ENCODE data around the gene EPO.
"Not testable (repeated sequence)": the region's sequence is repeated elsewhere in the genome, so short reads cannot be mapped to it uniquely, and the experiment has no call there.

Gene EPO

GRCh38 chr7:100705753-100706671 lies 14.3 kb upstream of the EPO start, which contains the start of gene POP7:
POP7 (plus strand) TSS chr7:100706121; CDS start chr7:100706831, 710 bp downstream.
- DNase-seq, result peak; percentile 99

- no peak for DNase-seq
Measured at GRCh38 chr7:100706672-100707311, 13.5 kb upstream of the EPO start.

GRCh38 chr7:100708395-100708794 lies 11.9 kb upstream of the EPO start:
- DNase-seq, result no peak

- DNase-seq, result no peak
Measured at GRCh38 chr7:100710452-100710851, 9.8 kb upstream of the EPO start.

GRCh38 chr7:100711369-100711768 lies 8.9 kb upstream of the EPO start:
- DNase-seq, result no peak

- no peak for DNase-seq
Measured at GRCh38 chr7:100714725-100715124, 5.5 kb upstream of the EPO start.

GRCh38 chr7:100717073-100717472 lies 3.2 kb upstream of the EPO start:
- DNase-seq, result not testable (repeated sequence)

- DNase-seq, result no peak
Measured at GRCh38 chr7:100719523-100720278, 567 bp upstream of the EPO start.

- no peak for DNase-seq
Measured at GRCh38 chr7:100720671-100721504, 620 bp downstream of the EPO start.

GRCh38 chr7:100721505-100721812 lies 1.2 kb downstream of the EPO start:
- no peak for DNase-seq

GRCh38 chr7:100722480-100723212 lies 2.4 kb downstream of the EPO start:
- DNase-seq, result no peak

GRCh38 chr7:100723732-100724275 lies 3.5 kb downstream of the EPO start:
- DNase-seq, result no peak

- not testable (repeated sequence) for DNase-seq
Measured at GRCh38 chr7:100724364-100724763, 4.1 kb downstream of the EPO start.

GRCh38 chr7:100726996-100727761 lies 6.9 kb downstream of the EPO start:
- DNase-seq, result no peak

GRCh38 chr7:100728196-100728595 lies 7.9 kb downstream of the EPO start:
- no peak for DNase-seq

- DNase-seq, result no peak
Measured at GRCh38 chr7:100730136-100730800, 10.0 kb downstream of the EPO start.

- DNase-seq, result no peak
Measured at GRCh38 chr7:100731937-100732636, 11.8 kb downstream of the EPO start.

- DNase-seq, result no peak
Measured at GRCh38 chr7:100735730-100736129, 15.5 kb downstream of the EPO start.

- no peak for DNase-seq
Measured at GRCh38 chr7:100736671-100737070, 16.4 kb downstream of the EPO start.

- DNase-seq, result no peak
Measured at GRCh38 chr7:100739934-100740333, 19.7 kb downstream of the EPO start.

Measured in activated naive CD4-positive, alpha-beta T cell treated with anti-CD3 and anti-CD28 coated beads, Interleukin-2, amount 50 U/mL, for 16 hours (primary cell).